HepG2 (cell line): ENCODE data around the gene ZNF584. TPM values are rescaled to one million over a fixed set of nuclear protein-coding genes. Genes with fewer than 3 reads are reported as not detected.
A peak's percentile ranks its signal among the peaks of the same experiment; 100 is the strongest.

Source experiments
- AGO2 ChIP-seq: fragments of 200-400 bp; formaldehyde crosslinking; optimal IDR thresholded peaks from 2 replicates; pipeline ENCODE3; 2017; ENCODE audit warnings: mild to moderate bottlenecking, low read depth, low read length, moderate library complexity
- FOXP1 ChIP-seq, 2 experiments: fragments of 450-650 bp in 1 of 2; IDR thresholded peaks; 2 replicates each; pipeline ENCODE4 v1.6.1; 2017 to 2018; ENCODE audit warnings: antibody characterized with exemption in 1 of 2
- PAX8 ChIP-seq: sonication (generic); formaldehyde crosslinking; IDR thresholded peaks from 2 replicates; pipeline ENCODE4 v1.8.0; 2022; ENCODE audit warnings: mild to moderate bottlenecking, missing genetic modification reagents, borderline replicate concordance
- REXO4 ChIP-seq: sonication (generic); formaldehyde crosslinking; IDR thresholded peaks from 2 replicates; pipeline ENCODE4 v1.8.0; 2022; ENCODE audit warnings: missing genetic modification reagents, mild to moderate bottlenecking, borderline replicate concordance
- SIX1 ChIP-seq: sonication (generic); formaldehyde crosslinking; IDR thresholded peaks from 2 replicates; pipeline ENCODE4 v1.4.0; 2020; ENCODE audit warnings: missing genetic modification reagents, borderline replicate concordance
- SRF ChIP-seq: IDR thresholded peaks from 2 replicates; pipeline ENCODE4 v1.6.1; 2011; ENCODE audit warnings: mild to moderate bottlenecking, low read depth, low read length, moderate library complexity
- TCF12 ChIP-seq, 2 experiments: fragments of 450-650 bp in 1 of 2; sonication (generic) in 1 of 2; formaldehyde crosslinking in 1 of 2; IDR thresholded peaks; 2 replicates each; pipeline versions ENCODE4 v1.6.1 to v1.8.0; 2017 to 2022; ENCODE audit warnings: antibody characterized with exemption in 1 of 2, mild to moderate bottlenecking in 1 of 2, missing genetic modification reagents in 1 of 2, moderate library complexity in 1 of 2
- TGIF2 ChIP-seq: IDR thresholded peaks from 2 replicates; pipeline ENCODE4 v1.6.1; 2016; ENCODE audit warnings: control low read depth, missing compliant biosample characterization
- YEATS4 ChIP-seq: sonication (generic); formaldehyde crosslinking; IDR thresholded peaks from 2 replicates; pipeline ENCODE4 v1.4.0; 2020; ENCODE audit warnings: missing genetic modification reagents, borderline replicate concordance
- ZBTB8A ChIP-seq: sonication (generic); formaldehyde crosslinking; IDR thresholded peaks from 2 replicates; pipeline ENCODE4 v1.4.0; 2020; ENCODE audit warnings: mild to moderate bottlenecking, low read depth, missing genetic modification reagents, borderline replicate concordance
- ZNF501 ChIP-seq: sonication (generic); formaldehyde crosslinking; IDR thresholded peaks from 2 replicates; pipeline ENCODE4 v1.5.1; 2020; ENCODE audit warnings: mild to moderate bottlenecking, moderate library complexity, missing genetic modification reagents
- ZNF605 ChIP-seq: sonication (generic); formaldehyde crosslinking; IDR thresholded peaks from 2 replicates; pipeline ENCODE4 v1.8.0; 2022; ENCODE audit warnings: mild to moderate bottlenecking, missing genetic modification reagents
- polyA plus RNA-seq, 8 experiments: library from polyadenylated mRNA; depleted of rRNA in 3 of 8; stranded (reverse) in 7 of 8; unstranded in 1 of 8; fragments of >200 nt; fragmentation: Illumina TruSeq in 4 of 8; extraction: Trizol in 4 of 8; gene quantifications; 2 replicates each; pipeline versions ENCODE4 v1.2.1 to v1.2.3, GENCODE V29; 2011 to 2016; ENCODE audit warnings: low read depth in 4 of 8, missing spikeins in 1 of 8, mixed read lengths in 1 of 8; ENCODE audit not compliant: insufficient read depth in 1 of 8
- total RNA-seq, 5 experiments: library from RNA; depleted of rRNA; stranded (reverse); fragments of >200 nt; fragmentation: Illumina TruSeq; extraction: Trizol; gene quantifications; 2 replicates each; pipeline ENCODE4 v1.2.3, GENCODE V29; 2016; ENCODE audit warnings: low read depth in 1 of 5
- TF ChIP-seq, protein P1 (sequence below): sonication (generic); formaldehyde crosslinking; IDR thresholded peaks from 2 replicates; pipeline ENCODE4 v1.8.0; 2022; ENCODE audit warnings: missing genetic modification reagents, mild to moderate bottlenecking, moderate library complexity, borderline replicate concordance
- TF ChIP-seq, protein P2 (sequence below): sonication (generic); formaldehyde crosslinking; IDR thresholded peaks from 2 replicates; pipeline ENCODE4 v1.4.0; 2020; ENCODE audit warnings: missing genetic modification reagents, mild to moderate bottlenecking, borderline replicate concordance
- TF ChIP-seq, protein P3 (sequence below): sonication (generic); formaldehyde crosslinking; IDR thresholded peaks from 2 replicates; pipeline ENCODE4 v1.4.0; 2020; ENCODE audit warnings: low read depth, mild to moderate bottlenecking, missing genetic modification reagents
- TF ChIP-seq, protein P4 (sequence below): IDR thresholded peaks from 2 replicates; pipeline ENCODE4 v1.6.1; 2016; ENCODE audit warnings: low read depth, control low read depth
- TF ChIP-seq, protein P5 (sequence below): IDR thresholded peaks from 2 replicates; pipeline ENCODE4 v1.6.1; 2016; ENCODE audit warnings: control low read depth
- TF ChIP-seq, protein P6 (sequence below): IDR thresholded peaks from 2 replicates; pipeline ENCODE4 v1.6.1; 2016; ENCODE audit warnings: low read depth

ZNF584 gene
- total and polyA plus RNA-seq, 2 of the 13 experiments (the other 11 are each of a cell fraction or from before 2014, with no cell fraction given), result 2.4 to 7.0 TPM

DNA sequence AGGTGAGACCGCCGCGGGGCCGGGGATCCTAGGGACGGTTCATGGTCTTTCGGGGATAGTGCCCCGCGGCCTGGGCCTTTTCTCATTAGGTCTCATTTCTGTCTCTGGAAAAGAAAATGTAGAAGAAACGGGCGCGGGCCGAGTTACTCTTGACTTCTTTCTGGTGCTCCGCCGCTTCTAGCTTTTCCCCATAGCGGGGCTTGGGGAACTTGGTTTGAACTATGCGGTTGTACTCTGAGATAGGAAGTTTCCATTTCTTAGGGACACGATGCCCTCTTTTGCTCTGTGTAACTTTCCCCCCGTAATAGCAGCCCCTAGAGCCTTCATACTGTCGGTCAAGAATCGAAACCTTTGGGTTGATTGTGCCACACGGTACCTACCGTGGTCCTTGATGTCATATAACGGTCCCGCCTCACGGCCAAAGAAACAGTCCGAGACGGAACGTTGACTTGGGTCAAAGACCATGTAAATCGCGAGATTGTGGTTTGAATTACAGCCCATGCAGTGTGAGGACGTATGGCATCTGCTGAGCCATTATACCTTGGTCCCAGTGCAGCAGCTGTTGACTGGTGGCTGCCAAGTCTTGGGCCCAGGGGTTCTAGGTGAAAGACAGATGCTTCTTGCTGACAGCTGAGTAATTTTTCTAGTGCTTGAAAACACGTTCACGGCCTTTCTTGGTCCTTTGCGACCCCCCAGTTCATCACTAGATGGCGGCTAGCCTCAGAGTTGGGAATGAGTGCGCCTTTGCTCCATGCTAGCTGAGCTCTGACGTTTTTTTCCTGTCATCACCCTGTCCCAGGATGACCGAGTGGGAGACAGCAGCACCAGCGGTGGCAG lies 20.9 kb upstream of the ZNF584 start (continued):
- TF ChIP-seq, protein P1, sequence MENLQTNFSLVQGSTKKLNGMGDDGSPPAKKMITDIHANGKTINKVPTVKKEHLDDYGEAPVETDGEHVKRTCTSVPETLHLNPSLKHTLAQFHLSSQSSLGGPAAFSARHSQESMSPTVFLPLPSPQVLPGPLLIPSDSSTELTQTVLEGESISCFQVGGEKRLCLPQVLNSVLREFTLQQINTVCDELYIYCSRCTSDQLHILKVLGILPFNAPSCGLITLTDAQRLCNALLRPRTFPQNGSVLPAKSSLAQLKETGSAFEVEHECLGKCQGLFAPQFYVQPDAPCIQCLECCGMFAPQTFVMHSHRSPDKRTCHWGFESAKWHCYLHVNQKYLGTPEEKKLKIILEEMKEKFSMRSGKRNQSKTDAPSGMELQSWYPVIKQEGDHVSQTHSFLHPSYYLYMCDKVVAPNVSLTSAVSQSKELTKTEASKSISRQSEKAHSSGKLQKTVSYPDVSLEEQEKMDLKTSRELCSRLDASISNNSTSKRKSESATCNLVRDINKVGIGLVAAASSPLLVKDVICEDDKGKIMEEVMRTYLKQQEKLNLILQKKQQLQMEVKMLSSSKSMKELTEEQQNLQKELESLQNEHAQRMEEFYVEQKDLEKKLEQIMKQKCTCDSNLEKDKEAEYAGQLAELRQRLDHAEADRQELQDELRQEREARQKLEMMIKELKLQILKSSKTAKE (CRISPR knock-in tag), result no peak
- TF ChIP-seq TCF12 (IDR thresholded peaks at IDR 0.05) (no peak), TCF12 (CRISPR knock-in tag; IDR thresholded peaks at IDR 0.05) (no peak), FOXP1 (IDR thresholded peaks at IDR 0.05) (no peak), FOXP1 (CRISPR knock-in tag; IDR thresholded peaks at IDR 0.05) (no peak), PAX8 (CRISPR knock-in tag) (no peak), YEATS4 (CRISPR knock-in tag) (no peak), AGO2 (no peak), SRF (no peak), ZNF501 (CRISPR knock-in tag) (peak; percentile 63; the same call in 1 of the 2 replicates), ZNF605 (CRISPR knock-in tag) (no peak), SIX1 (CRISPR knock-in tag) (no peak), TGIF2 (CRISPR knock-in tag) (no peak), ZBTB8A (CRISPR knock-in tag) (no peak), REXO4 (CRISPR knock-in tag) (no peak)
- TF ChIP-seq, protein P2, sequence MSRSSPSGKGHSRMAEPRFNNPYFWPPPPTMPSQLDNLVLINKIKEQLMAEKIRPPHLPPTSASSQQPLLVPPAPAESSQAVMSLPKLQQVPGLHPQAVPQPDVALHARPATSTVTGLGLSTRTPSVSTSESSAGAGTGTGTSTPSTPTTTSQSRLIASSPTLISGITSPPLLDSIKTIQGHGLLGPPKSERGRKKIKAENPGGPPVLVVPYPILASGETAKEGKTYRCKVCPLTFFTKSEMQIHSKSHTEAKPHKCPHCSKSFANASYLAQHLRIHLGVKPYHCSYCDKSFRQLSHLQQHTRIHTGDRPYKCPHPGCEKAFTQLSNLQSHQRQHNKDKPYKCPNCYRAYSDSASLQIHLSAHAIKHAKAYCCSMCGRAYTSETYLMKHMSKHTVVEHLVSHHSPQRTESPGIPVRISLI (CRISPR knock-in tag), result no peak
- TF ChIP-seq, protein P3, sequence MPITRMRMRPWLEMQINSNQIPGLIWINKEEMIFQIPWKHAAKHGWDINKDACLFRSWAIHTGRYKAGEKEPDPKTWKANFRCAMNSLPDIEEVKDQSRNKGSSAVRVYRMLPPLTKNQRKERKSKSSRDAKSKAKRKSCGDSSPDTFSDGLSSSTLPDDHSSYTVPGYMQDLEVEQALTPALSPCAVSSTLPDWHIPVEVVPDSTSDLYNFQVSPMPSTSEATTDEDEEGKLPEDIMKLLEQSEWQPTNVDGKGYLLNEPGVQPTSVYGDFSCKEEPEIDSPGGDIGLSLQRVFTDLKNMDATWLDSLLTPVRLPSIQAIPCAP (CRISPR knock-in tag), result no peak
- TF ChIP-seq, protein P4, sequence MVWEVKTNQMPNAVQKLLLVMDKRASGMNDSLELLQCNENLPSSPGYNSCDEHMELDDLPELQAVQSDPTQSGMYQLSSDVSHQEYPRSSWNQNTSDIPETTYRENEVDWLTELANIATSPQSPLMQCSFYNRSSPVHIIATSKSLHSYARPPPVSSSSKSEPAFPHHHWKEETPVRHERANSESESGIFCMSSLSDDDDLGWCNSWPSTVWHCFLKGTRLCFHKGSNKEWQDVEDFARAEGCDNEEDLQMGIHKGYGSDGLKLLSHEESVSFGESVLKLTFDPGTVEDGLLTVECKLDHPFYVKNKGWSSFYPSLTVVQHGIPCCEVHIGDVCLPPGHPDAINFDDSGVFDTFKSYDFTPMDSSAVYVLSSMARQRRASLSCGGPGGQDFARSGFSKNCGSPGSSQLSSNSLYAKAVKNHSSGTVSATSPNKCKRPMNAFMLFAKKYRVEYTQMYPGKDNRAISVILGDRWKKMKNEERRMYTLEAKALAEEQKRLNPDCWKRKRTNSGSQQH (CRISPR knock-in tag), result no peak
- TF ChIP-seq, protein P5, sequence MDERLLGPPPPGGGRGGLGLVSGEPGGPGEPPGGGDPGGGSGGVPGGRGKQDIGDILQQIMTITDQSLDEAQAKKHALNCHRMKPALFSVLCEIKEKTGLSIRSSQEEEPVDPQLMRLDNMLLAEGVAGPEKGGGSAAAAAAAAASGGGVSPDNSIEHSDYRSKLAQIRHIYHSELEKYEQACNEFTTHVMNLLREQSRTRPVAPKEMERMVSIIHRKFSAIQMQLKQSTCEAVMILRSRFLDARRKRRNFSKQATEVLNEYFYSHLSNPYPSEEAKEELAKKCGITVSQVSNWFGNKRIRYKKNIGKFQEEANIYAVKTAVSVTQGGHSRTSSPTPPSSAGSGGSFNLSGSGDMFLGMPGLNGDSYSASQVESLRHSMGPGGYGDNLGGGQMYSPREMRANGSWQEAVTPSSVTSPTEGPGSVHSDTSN (CRISPR knock-in tag), result no peak
- TF ChIP-seq, protein P6, sequence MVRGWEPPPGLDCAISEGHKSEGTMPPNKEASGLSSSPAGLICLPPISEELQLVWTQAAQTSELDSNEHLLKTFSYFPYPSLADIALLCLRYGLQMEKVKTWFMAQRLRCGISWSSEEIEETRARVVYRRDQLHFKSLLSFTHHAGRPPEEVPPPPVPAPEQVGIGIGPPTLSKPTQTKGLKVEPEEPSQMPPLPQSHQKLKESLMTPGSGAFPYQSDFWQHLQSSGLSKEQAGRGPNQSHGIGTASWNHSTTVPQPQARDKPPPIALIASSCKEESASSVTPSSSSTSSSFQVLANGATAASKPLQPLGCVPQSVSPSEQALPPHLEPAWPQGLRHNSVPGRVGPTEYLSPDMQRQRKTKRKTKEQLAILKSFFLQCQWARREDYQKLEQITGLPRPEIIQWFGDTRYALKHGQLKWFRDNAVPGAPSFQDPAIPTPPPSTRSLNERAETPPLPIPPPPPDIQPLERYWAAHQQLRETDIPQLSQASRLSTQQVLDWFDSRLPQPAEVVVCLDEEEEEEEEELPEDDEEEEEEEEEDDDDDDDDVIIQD, result no peak
